SK-N-SH treated with all-trans-retinoic acid at 6 μM for 48 hours (cell line): ENCODE data around the gene EFCAB13.

Experiments used
- ATAC-seq: fragments of 200-7000 bp; cut with Tn5 transposase; 3 replicates; pipeline ENCODE4 v1.9.1; 2020; ENCODE audit warnings: mild to moderate bottlenecking, moderate library complexity
- ARNTL ChIP-seq: fragments of 450-650 bp; formaldehyde crosslinking; IDR thresholded peaks from 2 replicates; pipeline ENCODE4 v1.5.0; 2020; ENCODE audit warnings: low read depth, mild to moderate bottlenecking, moderate library complexity, borderline replicate concordance
- BACH2 ChIP-seq: fragments of 250-450 bp; sonication (Bioruptor Pico); IDR thresholded peaks from 2 replicates; pipeline ENCODE4 v1.9.0; 2021; ENCODE audit warnings: mild to moderate bottlenecking, borderline replicate concordance
- CSDC2 ChIP-seq: fragments of 250-450 bp; sonication (Bioruptor Pico); IDR thresholded peaks from 2 replicates; pipeline ENCODE4 v1.5.0; 2020; ENCODE audit warnings: mild to moderate bottlenecking, moderate library complexity
- ESRRG ChIP-seq: fragments of 250-450 bp; sonication (Bioruptor Pico); IDR thresholded peaks from 2 replicates; pipeline ENCODE4 v1.6.1; 2021; ENCODE audit warnings: mild to moderate bottlenecking
- ISL1 ChIP-seq: fragments of 250-450 bp; sonication (Bioruptor Pico); IDR thresholded peaks from 2 replicates; pipeline ENCODE4 v2.1.2; 2022; ENCODE audit warnings: mild to moderate bottlenecking, moderate library complexity
- OSR1 ChIP-seq: fragments of 250-450 bp; sonication (Bioruptor Pico); IDR thresholded peaks from 2 replicates; pipeline ENCODE4 v1.8.0; 2022; ENCODE audit warnings: moderate library complexity, mild to moderate bottlenecking, inconsistent platforms
- RARB ChIP-seq: fragments of 250-450 bp; sonication (Bioruptor Pico); IDR thresholded peaks from 2 replicates; pipeline ENCODE4 v1.8.0; 2021; ENCODE audit warnings: mild to moderate bottlenecking, moderate library complexity
- SNAI2 ChIP-seq: fragments of 250-450 bp; sonication (Bioruptor Pico); IDR thresholded peaks from 2 replicates; pipeline ENCODE4 v1.5.0; 2020; ENCODE audit warnings: mild to moderate bottlenecking, moderate library complexity
- TOX ChIP-seq: fragments of 250-450 bp; sonication (Bioruptor Pico); IDR thresholded peaks from 2 replicates; pipeline ENCODE4 v1.8.0; 2021; ENCODE audit warnings: mild to moderate bottlenecking, moderate library complexity, borderline replicate concordance
- ZC3H10 ChIP-seq: fragments of 250-450 bp; sonication (Bioruptor Pico); IDR thresholded peaks from 2 replicates; pipeline ENCODE4 v1.5.1; 2021; ENCODE audit warnings: mild to moderate bottlenecking, moderate library complexity
- ZFP3 ChIP-seq: fragments of 250-450 bp; sonication (Bioruptor Pico); IDR thresholded peaks from 2 replicates; pipeline ENCODE4 v1.5.0; 2020; ENCODE audit warnings: mild to moderate bottlenecking, moderate library complexity
- ZFP30 ChIP-seq: fragments of 450-650 bp; formaldehyde crosslinking; IDR thresholded peaks from 2 replicates; pipeline ENCODE4 v1.5.0; 2022; ENCODE audit warnings: mild to moderate bottlenecking, moderate library complexity
- ZNF565 ChIP-seq: fragments of 450-650 bp; formaldehyde crosslinking; conservative IDR thresholded peaks from 2 replicates; pipeline ENCODE4 v1.5.0; 2020; ENCODE audit warnings: low read depth, mild to moderate bottlenecking, moderate library complexity
- ZNF70 ChIP-seq: fragments of 450-650 bp; formaldehyde crosslinking; IDR thresholded peaks from 2 replicates; pipeline ENCODE4 v1.5.0; 2020; ENCODE audit warnings: mild to moderate bottlenecking, moderate library complexity
- ZNF8 ChIP-seq: fragments of 450-650 bp; formaldehyde crosslinking; IDR thresholded peaks from 2 replicates; pipeline ENCODE4 v1.5.0; 2020; ENCODE audit warnings: mild to moderate bottlenecking, moderate library complexity
- TF ChIP-seq, protein P1 (sequence below): fragments of 250-450 bp; sonication (Bioruptor Pico); IDR thresholded peaks from 2 replicates; pipeline ENCODE4 v1.8.0; 2020; ENCODE audit warnings: mild to moderate bottlenecking, moderate library complexity, borderline replicate concordance
- TF ChIP-seq, protein P2 (sequence below): fragments of 250-450 bp; sonication (Bioruptor Pico); IDR thresholded peaks from 2 replicates; pipeline ENCODE4 v1.5.0; 2020; ENCODE audit warnings: mild to moderate bottlenecking, moderate library complexity
- TF ChIP-seq, protein P3 (sequence below): fragments of 250-450 bp; sonication (Bioruptor Pico); IDR thresholded peaks from 2 replicates; pipeline ENCODE4 v1.5.1; 2021; ENCODE audit warnings: mild to moderate bottlenecking, moderate library complexity
- TF ChIP-seq, protein P4 (sequence below): fragments of 250-450 bp; sonication (Bioruptor Pico); IDR thresholded peaks from 2 replicates; pipeline ENCODE4 v1.8.0; 2021; ENCODE audit warnings: low read depth, mild to moderate bottlenecking, moderate library complexity, borderline replicate concordance

EFCAB13 gene

DNA sequence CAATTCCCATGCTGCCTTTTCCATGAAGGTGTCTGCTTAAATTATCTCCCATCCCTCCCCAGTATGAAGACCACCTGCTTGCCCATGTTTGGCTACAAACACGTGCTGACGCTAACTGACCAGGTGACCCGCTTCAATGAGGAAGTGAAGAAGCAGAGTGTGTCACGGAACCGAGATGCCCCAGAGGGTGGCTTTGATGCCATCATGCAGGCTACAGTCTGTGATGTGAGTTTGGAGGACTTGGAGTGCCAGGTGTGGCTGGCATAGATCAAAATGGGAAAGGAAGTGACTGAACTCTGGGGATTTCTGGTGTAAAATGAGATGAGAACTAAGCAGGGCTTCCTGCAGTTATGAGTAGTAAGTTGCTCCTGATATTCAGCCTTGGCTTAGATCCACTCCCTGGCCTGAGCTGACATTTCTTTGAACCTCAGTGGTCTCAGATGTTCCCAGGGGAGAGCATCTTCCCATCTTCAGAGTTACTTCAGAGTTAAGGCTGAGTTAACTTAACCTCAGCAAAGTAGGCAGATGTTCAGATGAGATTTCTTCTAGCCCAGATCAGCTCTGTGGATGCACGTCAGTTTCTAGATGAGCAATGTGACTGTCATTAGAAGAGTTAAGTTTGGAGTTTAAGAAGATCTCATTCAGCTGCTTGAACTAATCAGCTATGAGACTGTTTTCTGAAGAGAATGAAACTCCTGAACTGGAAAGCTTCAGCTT lies 37.4 kb upstream of the EFCAB13 start:
- no peak for ATAC-seq
- TF ChIP-seq ISL1 (CRISPR knock-in tag) (no peak), SNAI2 (no peak), ZFP30 (no peak)
- TF ChIP-seq, protein P1, sequence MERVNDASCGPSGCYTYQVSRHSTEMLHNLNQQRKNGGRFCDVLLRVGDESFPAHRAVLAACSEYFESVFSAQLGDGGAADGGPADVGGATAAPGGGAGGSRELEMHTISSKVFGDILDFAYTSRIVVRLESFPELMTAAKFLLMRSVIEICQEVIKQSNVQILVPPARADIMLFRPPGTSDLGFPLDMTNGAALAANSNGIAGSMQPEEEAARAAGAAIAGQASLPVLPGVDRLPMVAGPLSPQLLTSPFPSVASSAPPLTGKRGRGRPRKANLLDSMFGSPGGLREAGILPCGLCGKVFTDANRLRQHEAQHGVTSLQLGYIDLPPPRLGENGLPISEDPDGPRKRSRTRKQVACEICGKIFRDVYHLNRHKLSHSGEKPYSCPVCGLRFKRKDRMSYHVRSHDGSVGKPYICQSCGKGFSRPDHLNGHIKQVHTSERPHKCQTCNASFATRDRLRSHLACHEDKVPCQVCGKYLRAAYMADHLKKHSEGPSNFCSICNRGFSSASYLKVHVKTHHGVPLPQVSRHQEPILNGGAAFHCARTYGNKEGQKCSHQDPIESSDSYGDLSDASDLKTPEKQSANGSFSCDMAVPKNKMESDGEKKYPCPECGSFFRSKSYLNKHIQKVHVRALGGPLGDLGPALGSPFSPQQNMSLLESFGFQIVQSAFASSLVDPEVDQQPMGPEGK (CRISPR knock-in tag), result no peak

GRCh38 chr17:47287068-47287467 lies 36.7 kb upstream of the EFCAB13 start:
- no peak for TF ChIP-seq ARNTL
- no peak for TF ChIP-seq ZC3H10 (CRISPR knock-in tag)
- TF ChIP-seq, protein P2, sequence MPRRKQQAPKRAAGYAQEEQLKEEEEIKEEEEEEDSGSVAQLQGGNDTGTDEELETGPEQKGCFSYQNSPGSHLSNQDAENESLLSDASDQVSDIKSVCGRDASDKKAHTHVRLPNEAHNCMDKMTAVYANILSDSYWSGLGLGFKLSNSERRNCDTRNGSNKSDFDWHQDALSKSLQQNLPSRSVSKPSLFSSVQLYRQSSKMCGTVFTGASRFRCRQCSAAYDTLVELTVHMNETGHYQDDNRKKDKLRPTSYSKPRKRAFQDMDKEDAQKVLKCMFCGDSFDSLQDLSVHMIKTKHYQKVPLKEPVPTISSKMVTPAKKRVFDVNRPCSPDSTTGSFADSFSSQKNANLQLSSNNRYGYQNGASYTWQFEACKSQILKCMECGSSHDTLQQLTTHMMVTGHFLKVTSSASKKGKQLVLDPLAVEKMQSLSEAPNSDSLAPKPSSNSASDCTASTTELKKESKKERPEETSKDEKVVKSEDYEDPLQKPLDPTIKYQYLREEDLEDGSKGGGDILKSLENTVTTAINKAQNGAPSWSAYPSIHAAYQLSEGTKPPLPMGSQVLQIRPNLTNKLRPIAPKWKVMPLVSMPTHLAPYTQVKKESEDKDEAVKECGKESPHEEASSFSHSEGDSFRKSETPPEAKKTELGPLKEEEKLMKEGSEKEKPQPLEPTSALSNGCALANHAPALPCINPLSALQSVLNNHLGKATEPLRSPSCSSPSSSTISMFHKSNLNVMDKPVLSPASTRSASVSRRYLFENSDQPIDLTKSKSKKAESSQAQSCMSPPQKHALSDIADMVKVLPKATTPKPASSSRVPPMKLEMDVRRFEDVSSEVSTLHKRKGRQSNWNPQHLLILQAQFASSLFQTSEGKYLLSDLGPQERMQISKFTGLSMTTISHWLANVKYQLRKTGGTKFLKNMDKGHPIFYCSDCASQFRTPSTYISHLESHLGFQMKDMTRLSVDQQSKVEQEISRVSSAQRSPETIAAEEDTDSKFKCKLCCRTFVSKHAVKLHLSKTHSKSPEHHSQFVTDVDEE, result no peak
- no peak for ATAC-seq

GRCh38 chr17:47287639-47288038 lies 36.1 kb upstream of the EFCAB13 start:
- ATAC-seq, result no peak
- TF ChIP-seq ZNF565 (no peak), OSR1 (CRISPR knock-in tag) (no peak)
- TF ChIP-seq, protein P1 (CRISPR knock-in tag), result no peak

- no peak for TF ChIP-seq OSR1 (CRISPR knock-in tag)
- TF ChIP-seq CSDC2 (CRISPR knock-in tag), result no peak
- no peak for TF ChIP-seq ZNF565
- TF ChIP-seq ZFP3 (CRISPR knock-in tag), result no peak
- no peak for TF ChIP-seq ZNF70 (CRISPR knock-in tag)
- TF ChIP-seq SNAI2, result no peak
- TF ChIP-seq, protein P1 (CRISPR knock-in tag), result no peak
- TF ChIP-seq, protein P3, sequence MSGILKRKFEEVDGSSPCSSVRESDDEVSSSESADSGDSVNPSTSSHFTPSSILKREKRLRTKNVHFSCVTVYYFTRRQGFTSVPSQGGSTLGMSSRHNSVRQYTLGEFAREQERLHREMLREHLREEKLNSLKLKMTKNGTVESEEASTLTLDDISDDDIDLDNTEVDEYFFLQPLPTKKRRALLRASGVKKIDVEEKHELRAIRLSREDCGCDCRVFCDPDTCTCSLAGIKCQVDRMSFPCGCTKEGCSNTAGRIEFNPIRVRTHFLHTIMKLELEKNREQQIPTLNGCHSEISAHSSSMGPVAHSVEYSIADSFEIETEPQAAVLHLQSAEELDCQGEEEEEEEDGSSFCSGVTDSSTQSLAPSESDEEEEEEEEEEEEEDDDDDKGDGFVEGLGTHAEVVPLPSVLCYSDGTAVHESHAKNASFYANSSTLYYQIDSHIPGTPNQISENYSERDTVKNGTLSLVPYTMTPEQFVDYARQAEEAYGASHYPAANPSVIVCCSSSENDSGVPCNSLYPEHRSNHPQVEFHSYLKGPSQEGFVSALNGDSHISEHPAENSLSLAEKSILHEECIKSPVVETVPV (CRISPR knock-in tag), result no peak
- ATAC-seq, result no peak
Observed at GRCh38 chr17:47288531-47289116, 35.1 kb upstream of the EFCAB13 start.

GRCh38 chr17:47289302-47289701 lies 34.5 kb upstream of the EFCAB13 start:
- no peak for ATAC-seq
- TF ChIP-seq, protein P4, sequence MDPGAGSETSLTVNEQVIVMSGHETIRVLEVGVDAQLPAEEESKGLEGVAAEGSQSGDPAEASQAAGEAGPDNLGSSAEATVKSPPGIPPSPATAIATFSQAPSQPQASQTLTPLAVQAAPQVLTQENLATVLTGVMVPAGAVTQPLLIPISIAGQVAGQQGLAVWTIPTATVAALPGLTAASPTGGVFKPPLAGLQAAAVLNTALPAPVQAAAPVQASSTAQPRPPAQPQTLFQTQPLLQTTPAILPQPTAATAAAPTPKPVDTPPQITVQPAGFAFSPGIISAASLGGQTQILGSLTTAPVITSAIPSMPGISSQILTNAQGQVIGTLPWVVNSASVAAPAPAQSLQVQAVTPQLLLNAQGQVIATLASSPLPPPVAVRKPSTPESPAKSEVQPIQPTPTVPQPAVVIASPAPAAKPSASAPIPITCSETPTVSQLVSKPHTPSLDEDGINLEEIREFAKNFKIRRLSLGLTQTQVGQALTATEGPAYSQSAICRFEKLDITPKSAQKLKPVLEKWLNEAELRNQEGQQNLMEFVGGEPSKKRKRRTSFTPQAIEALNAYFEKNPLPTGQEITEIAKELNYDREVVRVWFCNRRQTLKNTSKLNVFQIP (CRISPR knock-in tag), result no peak
- TF ChIP-seq ESRRG (no peak), ZFP30 (no peak), ZNF70 (CRISPR knock-in tag) (no peak), ZNF565 (no peak), ARNTL (no peak), TOX (no peak), BACH2 (no peak), ZC3H10 (CRISPR knock-in tag) (no peak), OSR1 (CRISPR knock-in tag) (no peak), ZNF8 (CRISPR knock-in tag) (no peak), RARB (no peak), CSDC2 (CRISPR knock-in tag) (no peak), SNAI2 (no peak)
- TF ChIP-seq, protein P3 (CRISPR knock-in tag), result no peak
